Tibial artery (tissue), 4 donors: ENCODE results near the gene PLCH2.

Experiments used
- DNase-seq, 2 donors: peaks; one replicate each; pipeline ENCODE4 v3.0.0-alpha.2; 2019
- H3K27ac ChIP-seq, 2 donors: fragments of 200-600 bp; sonication (generic) in 1 of 2; 1 replicate in 1 of 2; 2 replicates in 1 of 2; pipeline ENCODE4 v1.5.1; 2018 to 2019; ENCODE audit warnings: mild to moderate bottlenecking in 1 of 2
- H3K27me3 ChIP-seq, 2 donors: fragments of 200-600 bp; sonication (generic) in 1 of 2; one replicate each; pipeline versions ENCODE4 v1.5.1 to v1.6.0; 2016 to 2019
- H3K36me3 ChIP-seq, 3 donors: fragments of 200-600 bp; sonication (generic) in 2 of 3; one replicate each; pipeline ENCODE4 v1.5.1; 2016 to 2019; ENCODE audit warnings: mild to moderate bottlenecking in 2 of 3
- H3K4me1 ChIP-seq, 4 donors: fragments of 200-600 bp; sonication (generic) in 2 of 4; 1 replicate in 3 of 4; 2 replicates in 1 of 4; pipeline ENCODE4 v1.5.1; 2016 to 2019
- H3K4me3 ChIP-seq, 2 donors: fragments of 200-600 bp; sonication (generic) in 1 of 2; 1 replicate in 1 of 2; 2 replicates in 1 of 2; pipeline ENCODE4 v1.5.1; 2018 to 2019; ENCODE audit warnings: mild to moderate bottlenecking in 2 of 2
- H3K9me3 ChIP-seq, 3 donors: fragments of 200-600 bp; sonication (generic) in 1 of 3; one replicate each; pipeline ENCODE4 v1.5.1; 2016 to 2019
- CTCF ChIP-seq, 2 experiments: fragments of 200-600 bp in 1 of 2; fragments of 450-650 bp in 1 of 2; IDR thresholded peaks; one replicate each; pipeline ENCODE4 v1.5.1; 2017 to 2019; ENCODE audit warnings: antibody characterized with exemption in 2 of 2, mild to moderate bottlenecking in 1 of 2, moderate library complexity in 1 of 2
- intact Hi-C: fragments of 100-400 bp; cut with DNase I; formaldehyde crosslinking; loops from one replicate; pipeline ENCODE4 v1.15.0; 2023; ENCODE audit warnings: low total_unique reads

PLCH2 gene

GRCh38 chr1:2489615-2490014 is 13.5 kb downstream of the PLCH2 start:
- H3K36me3 ChIP-seq, result no peaks in the 10 kb centered on the region
- TF ChIP-seq CTCF (IDR thresholded peaks at IDR 0.05), result no peak
- intact Hi-C loops, result no loop called here
- no peak overlapping the region for H3K4me3 ChIP-seq
- H3K9me3 ChIP-seq, result peaks cover 0 to 12% (median 4%) of the 10 kb centered on the region in 3 donors
- DNase-seq, result no peak
- H3K27me3 ChIP-seq, result peaks cover 0 to 49% of the 10 kb centered on the region in 2 donors
- no peaks in the 10 kb centered on the region for H3K4me1 ChIP-seq
- H3K27ac ChIP-seq, result no peak overlapping the region

GRCh38 chr1:2492091-2492490 is 16.0 kb downstream of the PLCH2 start:
- no peaks in the 10 kb centered on the region for H3K36me3 ChIP-seq
- no peak for DNase-seq
- H3K27me3 ChIP-seq, result peaks cover 0 to 59% of the 10 kb centered on the region in 2 donors
- intact Hi-C loops, result no loop called here
- peaks cover 0 to 12% (median 4%) of the 10 kb centered on the region in 3 donors for H3K9me3 ChIP-seq
- no peak overlapping the region for H3K4me3 ChIP-seq
- no peaks in the 10 kb centered on the region for H3K4me1 ChIP-seq
- H3K27ac ChIP-seq, result no peak overlapping the region
- TF ChIP-seq CTCF (IDR thresholded peaks at IDR 0.05), result no peak

GRCh38 chr1:2493218-2493617 is 17.1 kb downstream of the PLCH2 start:
- Histone ChIP-seq H3K36me3 (no peaks in the 10 kb centered on the region), H3K4me1 (no peaks in the 10 kb centered on the region), H3K27ac (no peak overlapping the region), H3K9me3 (peaks cover 0 to 9% (median 4%) of the 10 kb centered on the region in 3 donors), H3K27me3 (peaks cover 0 to 70% of the 10 kb centered on the region in 2 donors), H3K4me3 (no peak overlapping the region)
- intact Hi-C loops, result no loop called here
- DNase-seq, result no peak
- no peak for TF ChIP-seq CTCF (IDR thresholded peaks at IDR 0.05)

- Histone ChIP-seq H3K27me3 (peaks cover 0 to 76% of the 10 kb centered on the region in 2 donors), H3K4me3 (no peak overlapping the region), H3K4me1 (no peaks in the 10 kb centered on the region), H3K9me3 (peaks cover 0 to 3% (median 0%) of the 10 kb centered on the region in 3 donors), H3K27ac (no peak overlapping the region), H3K36me3 (no peaks in the 10 kb centered on the region)
- intact Hi-C loops, result no loop called here
- DNase-seq, result no peak
- no peak for TF ChIP-seq CTCF (IDR thresholded peaks at IDR 0.05)
Measured at GRCh38 chr1:2493691-2494322, 17.7 kb downstream of the PLCH2 start.

- no peak for DNase-seq
- intact Hi-C loops, result no loop called here
Measured at GRCh38 chr1:2494323-2494693, 18.2 kb downstream of the PLCH2 start.

More at GRCh38 chr1:2494323-2494693, 18.2 kb downstream of the PLCH2 start:
- Histone ChIP-seq H3K36me3 (no peaks in the 10 kb centered on the region), H3K27ac (no peak overlapping the region), H3K27me3 (peaks cover 0 to 80% of the 10 kb centered on the region in 2 donors), H3K4me3 (no peak overlapping the region), H3K4me1 (no peaks in the 10 kb centered on the region), H3K9me3 (no peaks in the 10 kb centered on the region)
- no peak for TF ChIP-seq CTCF (IDR thresholded peaks at IDR 0.05)
